Kidney (tissue), 14 donors: ENCODE measurements around the gene IMMP2L. TPM values are rescaled to one million over a fixed set of nuclear protein-coding genes. Genes with fewer than 3 reads are reported as not detected.

ENCODE experiments used
- DNase-seq, 5 donors: peaks; one replicate each; pipeline ENCODE4 v3.0.0-alpha.2; 2013 to 2020
- FAIRE-seq: peaks from 2 replicates; lab custom pipeline; 2012; peaks lifted over from hg19 to GRCh38; lab: Jason Lieb, UNC
- H3K27ac ChIP-seq, 2 donors: one replicate each; pipeline ENCODE4 v1.7.0; 2013; ENCODE audit warnings: low read depth in 2 of 2, low read length in 2 of 2, inconsistent platforms in 1 of 2
- H3K27me3 ChIP-seq: one replicate; pipeline ENCODE4 v1.7.1; 2013; ENCODE audit warnings: low read length, inconsistent platforms; ENCODE audit not compliant: control insufficient read depth, insufficient read depth
- H3K36me3 ChIP-seq, 3 donors: one replicate each; pipeline versions ENCODE4 v1.7.0 to v1.7.1; 2013; ENCODE audit warnings: low read length in 3 of 3, control low read depth in 1 of 3, inconsistent platforms in 1 of 3; ENCODE audit not compliant: insufficient read depth in 3 of 3, control insufficient read depth in 2 of 3
- H3K4me1 ChIP-seq, 3 donors: one replicate each; pipeline versions ENCODE4 v1.7.0 to v1.7.1; 2013; ENCODE audit warnings: low read length in 3 of 3, inconsistent platforms in 1 of 3, low read depth in 1 of 3; ENCODE audit not compliant: control insufficient read depth in 2 of 3, insufficient read depth in 2 of 3
- H3K4me3 ChIP-seq, 3 donors: one replicate each; pipeline versions ENCODE4 v1.7.0 to v1.8.1; 2013; ENCODE audit warnings: low read length in 3 of 3, control low read depth in 1 of 3, inconsistent platforms in 1 of 3
- H3K9ac ChIP-seq, 3 donors: one replicate each; pipeline versions ENCODE4 v1.7.0 to v1.7.1; 2013; ENCODE audit warnings: low read length in 3 of 3, control low read depth in 1 of 3, inconsistent platforms in 1 of 3
- H3K9me3 ChIP-seq, 3 donors: one replicate each; pipeline versions ENCODE4 v1.7.0 to v1.7.1; 2013; ENCODE audit warnings: low read length in 3 of 3, control low read depth in 1 of 3, inconsistent platforms in 1 of 3; ENCODE audit not compliant: control insufficient read depth in 2 of 3, insufficient read depth in 1 of 3
- intact Hi-C: fragments of 100-400 bp; cut with DNase I; formaldehyde crosslinking; loops from one replicate; pipeline ENCODE4 v1.11.1; 2022
- polyA plus RNA-seq: library from polyadenylated mRNA; stranded (reverse); fragments of 350-450 nt; fragmentation: Illumina TruSeq; extraction: RNeasy Lipid Tissue Mini Kit (QIAGEN cat#74804); gene quantifications from one replicate; pipeline ENCODE4 v1.2.3, GENCODE V29; 2014; ENCODE audit warnings: low read depth, low replicate concordance; ENCODE audit not compliant: insufficient read depth
- total RNA-seq: library from RNA; stranded (reverse); fragmentation: NEBNext Ultra II Directional; extraction: Animal tissue kit (Norgen Biotek cat#: 25700); gene quantifications from one replicate; pipeline ENCODE4 v1.2.1, GENCODE V29; 2021
- TF ChIP-seq, protein P1 (sequence below): IDR thresholded peaks from 3 replicates; pipeline ENCODE4 v1.5.1; 2012; ENCODE audit warnings: mild to moderate bottlenecking, moderate library complexity, borderline replicate concordance; ENCODE audit not compliant: insufficient read depth; ENCODE audit errors: extremely low read depth
- donor health status: control.
- donor health status: control.
- donor health status: control.
- donor health status: control.
- donor health status: control.
- donor health status: DM: yes; HTN: yes; CAD: no.
- donor health status: Normal renal cell carcinoma (clear cell type).

IMMP2L gene
- total and polyA plus RNA-seq, 2 donors from 2014 or later, result 46.4 to 52.1 TPM

DNA sequence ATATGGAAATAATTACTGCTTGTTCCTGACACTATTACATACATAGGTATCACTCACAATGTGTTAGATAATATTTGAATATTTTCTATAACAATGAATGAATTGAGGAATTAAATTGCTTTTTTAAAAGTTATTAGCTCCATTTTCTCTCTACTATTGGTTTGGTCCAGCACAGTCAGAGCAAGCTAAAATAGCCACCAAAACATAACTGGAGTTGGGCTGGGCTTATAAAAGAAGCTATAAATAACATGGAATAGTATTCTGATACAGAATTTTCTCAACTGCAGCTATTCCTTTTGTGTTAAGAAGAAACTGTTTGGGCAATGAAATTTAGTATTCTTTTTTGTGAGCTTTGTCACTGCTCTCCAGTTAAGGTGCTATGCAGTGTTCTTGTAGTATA, 614.0 kb downstream of the IMMP2L start:
- intact Hi-C loops, result no loop called here
- no peak for DNase-seq
- no peak overlapping the region for H3K9ac ChIP-seq
- H3K27ac ChIP-seq, result no peak overlapping the region
- peaks cover 0 to 9% (median 0%) of the 10 kb centered on the region in 3 donors for H3K4me1 ChIP-seq
- no peak overlapping the region for H3K4me3 ChIP-seq
- H3K27me3 ChIP-seq, result no peaks in the 10 kb centered on the region
- TF ChIP-seq, protein P1, sequence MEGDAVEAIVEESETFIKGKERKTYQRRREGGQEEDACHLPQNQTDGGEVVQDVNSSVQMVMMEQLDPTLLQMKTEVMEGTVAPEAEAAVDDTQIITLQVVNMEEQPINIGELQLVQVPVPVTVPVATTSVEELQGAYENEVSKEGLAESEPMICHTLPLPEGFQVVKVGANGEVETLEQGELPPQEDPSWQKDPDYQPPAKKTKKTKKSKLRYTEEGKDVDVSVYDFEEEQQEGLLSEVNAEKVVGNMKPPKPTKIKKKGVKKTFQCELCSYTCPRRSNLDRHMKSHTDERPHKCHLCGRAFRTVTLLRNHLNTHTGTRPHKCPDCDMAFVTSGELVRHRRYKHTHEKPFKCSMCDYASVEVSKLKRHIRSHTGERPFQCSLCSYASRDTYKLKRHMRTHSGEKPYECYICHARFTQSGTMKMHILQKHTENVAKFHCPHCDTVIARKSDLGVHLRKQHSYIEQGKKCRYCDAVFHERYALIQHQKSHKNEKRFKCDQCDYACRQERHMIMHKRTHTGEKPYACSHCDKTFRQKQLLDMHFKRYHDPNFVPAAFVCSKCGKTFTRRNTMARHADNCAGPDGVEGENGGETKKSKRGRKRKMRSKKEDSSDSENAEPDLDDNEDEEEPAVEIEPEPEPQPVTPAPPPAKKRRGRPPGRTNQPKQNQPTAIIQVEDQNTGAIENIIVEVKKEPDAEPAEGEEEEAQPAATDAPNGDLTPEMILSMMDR, result no peak
- no peak for FAIRE-seq
- no peaks in the 10 kb centered on the region for H3K9me3 ChIP-seq
- no peaks in the 10 kb centered on the region for H3K36me3 ChIP-seq

DNA sequence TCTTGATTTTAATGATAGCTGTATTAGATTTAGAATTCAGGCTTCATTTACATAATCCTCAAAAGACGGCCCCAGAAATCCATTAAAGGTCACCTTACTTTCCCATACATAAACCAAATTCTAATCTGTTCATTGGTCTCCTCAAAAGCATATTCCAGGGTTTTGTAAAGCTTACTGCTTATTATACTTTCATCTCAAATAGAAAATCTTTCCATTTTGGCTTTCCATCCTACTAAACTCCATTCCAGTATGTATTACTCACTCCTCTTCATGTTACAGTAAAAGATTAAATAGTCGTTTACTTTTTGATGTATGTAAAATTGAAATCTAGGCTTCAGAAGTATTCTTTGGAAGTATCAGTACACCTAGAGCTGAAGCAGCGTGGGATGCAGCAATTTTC, 614.9 kb downstream of the IMMP2L start:
- FAIRE-seq (no peak), DNase-seq (no peak)
- H3K27ac ChIP-seq, result no peak overlapping the region
- H3K4me1 ChIP-seq, result peaks cover 0 to 9% (median 0%) of the 10 kb centered on the region in 3 donors
- H3K36me3 ChIP-seq, result no peaks in the 10 kb centered on the region
- no peak overlapping the region for H3K4me3 ChIP-seq
- TF ChIP-seq, protein P1, result no peak
- no peak overlapping the region for H3K9ac ChIP-seq
- no peaks in the 10 kb centered on the region for H3K27me3 ChIP-seq
- no peaks in the 10 kb centered on the region for H3K9me3 ChIP-seq
- intact Hi-C loops, result no loop called here

DNA sequence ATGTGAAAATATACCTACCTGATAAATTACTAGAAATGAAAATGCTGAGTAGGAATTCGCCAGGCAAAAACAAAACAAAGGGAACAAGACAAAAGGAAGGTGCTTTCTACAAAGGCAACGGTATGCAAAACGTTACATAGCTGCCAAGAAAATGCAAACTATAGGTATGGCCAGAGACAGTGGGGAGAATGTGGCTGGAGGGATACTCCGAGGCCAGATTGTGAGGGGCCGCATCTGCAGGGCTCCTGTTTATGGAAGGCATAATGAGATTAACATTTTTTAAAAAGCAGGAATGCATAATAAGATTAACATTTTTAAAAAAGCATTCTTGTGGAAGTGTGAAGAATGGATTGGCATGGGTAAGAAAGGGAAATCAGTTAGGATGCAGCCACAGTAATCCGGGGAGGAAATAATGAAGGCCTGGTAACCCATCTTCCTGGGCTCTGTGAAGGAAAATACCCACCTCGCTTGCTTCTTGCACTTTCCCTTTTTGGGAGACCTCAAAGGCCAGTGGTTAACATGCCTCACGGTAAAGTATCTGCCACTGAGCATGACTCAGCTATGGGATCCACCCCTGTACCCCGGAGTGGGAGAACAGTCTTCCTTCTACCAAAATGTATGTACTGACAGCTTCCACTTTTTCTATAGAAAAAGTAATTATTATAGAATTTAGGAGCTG, 617.2 kb downstream of the IMMP2L start:
- Histone ChIP-seq H3K9ac (no peak overlapping the region), H3K4me3 (no peak overlapping the region), H3K4me1 (peaks cover 0 to 9% (median 0%) of the 10 kb centered on the region in 3 donors), H3K27me3 (no peaks in the 10 kb centered on the region), H3K27ac (no peak overlapping the region), H3K36me3 (no peaks in the 10 kb centered on the region), H3K9me3 (no peaks in the 10 kb centered on the region)
- no peak for DNase-seq
- TF ChIP-seq, protein P1, result no peak
- intact Hi-C loops, result no loop called here
- FAIRE-seq, result no peak
